ENCODE results near the gene PSMC3IP.
"Not testable (repeated sequence)": the region's sequence is repeated elsewhere in the genome, so short reads cannot be mapped to it uniquely, and the experiment has no call there.

Gene PSMC3IP

GRCh38 chr17:42559075-42559474, 18.5 kb downstream of the PSMC3IP start:
- no peak for DNase-seq

- DNase-seq = not testable (repeated sequence)
Observed at GRCh38 chr17:42555961-42556617, 21.4 kb downstream of the PSMC3IP start.

GRCh38 chr17:42555122-42555622, 22.4 kb downstream of the PSMC3IP start:
- DNase-seq = no peak

GRCh38 chr17:42554250-42555121, 23.0 kb downstream of the PSMC3IP start:
- peak; percentile 71 for DNase-seq

GRCh38 chr17:42553866-42554249, 23.7 kb downstream of the PSMC3IP start:
- DNase-seq = no peak

GRCh38 chr17:42553161-42553818, 24.2 kb downstream of the PSMC3IP start:
- DNase-seq = no peak

GRCh38 chr17:42552736-42553135, 24.8 kb downstream of the PSMC3IP start, which contains the start of gene HSD17B1:
TSS of gene HSD17B1 (plus strand) at chr17:42552923. CDS start at chr17:42552934, 11 bp downstream.
- DNase-seq = not testable (repeated sequence)

- no peak for DNase-seq
Observed at GRCh38 chr17:42548993-42549755, 28.4 kb downstream of the PSMC3IP start.

GRCh38 chr17:42548070-42548837, 29.3 kb downstream of the PSMC3IP start:
- peak; percentile 84 for DNase-seq

GRCh38 chr17:42547698-42548069, 29.8 kb downstream of the PSMC3IP start:
- no peak for DNase-seq

- no peak for DNase-seq
Observed at GRCh38 chr17:42547001-42547461, 30.5 kb downstream of the PSMC3IP start.

GRCh38 chr17:42545755-42546505, 31.6 kb downstream of the PSMC3IP start:
- DNase-seq = not testable (repeated sequence)

GRCh38 chr17:42544874-42545283, 32.6 kb downstream of the PSMC3IP start:
- no peak for DNase-seq

- no peak for DNase-seq
Observed at GRCh38 chr17:42543190-42544079, 34.1 kb downstream of the PSMC3IP start.

GRCh38 chr17:42541041-42541833, 36.3 kb downstream of the PSMC3IP start:
- no peak for DNase-seq

- not testable (repeated sequence) for DNase-seq
Observed at GRCh38 chr17:42540558-42540957, 37.0 kb downstream of the PSMC3IP start.

GRCh38 chr17:42538482-42538881, 39.0 kb downstream of the PSMC3IP start:
- DNase-seq = no peak

GRCh38 chr17:42537826-42538451, 39.6 kb downstream of the PSMC3IP start:
- DNase-seq = no peak
